GM12892 (cell line): Measurements from ENCODE around the gene C2orf81.

ENCODE experiments used
- POLR2A ChIP-seq: IDR thresholded peaks from 2 replicates; pipeline ENCODE4 v1.6.1; 2011; ENCODE audit warnings: low read depth, low read length, control low read depth
- POLR2AphosphoS5 ChIP-seq: IDR thresholded peaks from 2 replicates; pipeline ENCODE4 v1.6.1; 2011; ENCODE audit warnings: low read depth, low read length, control low read depth

- TF ChIP-seq POLR2A (no peak), POLR2AphosphoS5 (no peak)
These were observed 2.1 kb downstream of the C2orf81 start for GRCh38 chr2:74419345-74419744.
